Measurements from ENCODE around the gene PLXDC2.

The PLXDC2 gene

DNA sequence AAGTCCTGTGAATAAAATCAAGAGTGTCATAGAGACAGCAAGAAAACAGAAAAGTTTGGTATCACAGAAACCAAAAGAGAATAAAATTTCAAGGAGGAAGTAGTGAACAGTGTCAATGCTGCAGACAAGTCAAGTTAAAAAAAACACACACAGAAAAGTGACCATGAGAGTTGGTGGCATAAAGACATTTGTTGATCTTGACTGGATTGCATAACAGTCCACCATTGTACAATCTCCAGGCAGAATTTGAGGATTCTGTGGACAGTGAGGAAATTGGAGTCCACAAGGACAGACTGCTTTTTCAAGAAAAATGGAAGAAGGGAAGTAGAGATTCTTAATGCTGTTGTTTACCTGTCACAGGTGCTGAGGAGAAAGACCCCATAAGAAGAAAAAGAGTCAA, 412.5 kb downstream of the PLXDC2 start:
- no peak for TF ChIP-seq ZSCAN16 (tag by site-specific recombination; IDR thresholded peaks at IDR 0.05)
- TF ChIP-seq ZNF292 (tag by site-specific recombination; IDR thresholded peaks at IDR 0.05; ENCODE audit: borderline replicate concordance, low read depth), result no peak
- no peak for TF ChIP-seq ZNF366 (tag by site-specific recombination; conservative IDR thresholded peaks at IDR 0.05)
- no peak for TF ChIP-seq TCF7L2 (IDR thresholded peaks at IDR 0.05; ENCODE audit: borderline replicate concordance, low read depth, low read length)
- TF ChIP-seq ZNF776 (tag by site-specific recombination; IDR thresholded peaks at IDR 0.05; ENCODE audit: borderline replicate concordance), result no peak
- TF ChIP-seq ZNF558 (tag by site-specific recombination; IDR thresholded peaks at IDR 0.05), result no peak
- TF ChIP-seq, protein P1, sequence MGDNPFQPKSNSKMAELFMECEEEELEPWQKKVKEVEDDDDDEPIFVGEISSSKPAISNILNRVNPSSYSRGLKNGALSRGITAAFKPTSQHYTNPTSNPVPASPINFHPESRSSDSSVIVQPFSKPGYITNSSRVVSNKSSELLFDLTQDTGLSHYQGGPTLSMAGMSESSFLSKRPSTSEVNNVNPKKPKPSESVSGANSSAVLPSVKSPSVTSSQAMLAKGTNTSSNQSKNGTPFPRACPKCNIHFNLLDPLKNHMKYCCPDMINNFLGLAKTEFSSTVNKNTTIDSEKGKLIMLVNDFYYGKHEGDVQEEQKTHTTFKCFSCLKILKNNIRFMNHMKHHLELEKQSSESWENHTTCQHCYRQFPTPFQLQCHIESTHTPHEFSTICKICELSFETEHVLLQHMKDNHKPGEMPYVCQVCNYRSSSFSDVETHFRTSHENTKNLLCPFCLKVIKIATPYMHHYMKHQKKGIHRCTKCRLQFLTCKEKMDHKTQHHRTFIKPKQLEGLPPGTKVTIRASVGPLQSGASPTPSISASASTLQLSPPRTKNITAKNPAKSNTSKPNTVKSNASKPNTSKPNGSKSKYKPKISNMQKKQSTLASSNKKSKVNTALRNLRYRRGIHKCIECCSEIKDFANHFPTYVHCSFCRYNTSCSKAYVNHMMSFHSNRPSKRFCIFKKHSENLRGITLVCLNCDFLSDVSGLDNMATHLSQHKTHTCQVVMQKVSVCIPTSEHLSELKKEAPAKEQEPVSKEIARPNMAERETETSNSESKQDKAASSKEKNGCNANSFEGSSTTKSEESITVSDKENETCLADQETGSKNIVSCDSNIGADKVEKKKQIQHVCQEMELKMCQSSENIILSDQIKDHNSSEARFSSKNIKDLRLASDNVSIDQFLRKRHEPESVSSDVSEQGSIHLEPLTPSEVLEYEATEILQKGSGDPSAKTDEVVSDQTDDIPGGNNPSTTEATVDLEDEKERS (tag by site-specific recombination; IDR thresholded peaks at IDR 0.05), result no peak
- no peak for TF ChIP-seq WT1 (tag by site-specific recombination; IDR thresholded peaks at IDR 0.05)
- no peak for TF ChIP-seq ZNF112 (tag by site-specific recombination; IDR thresholded peaks at IDR 0.05)
- TF ChIP-seq ZNF184 (tag by site-specific recombination; IDR thresholded peaks at IDR 0.05), result no peak
- TF ChIP-seq ZNF248 (tag by site-specific recombination; IDR thresholded peaks at IDR 0.05), result no peak
- TF ChIP-seq GFI1B (tag by site-specific recombination; IDR thresholded peaks at IDR 0.05), result no peak
- TF ChIP-seq ZNF37A (tag by site-specific recombination; IDR thresholded peaks at IDR 0.05), result no peak
- no peak for TF ChIP-seq ZNF223 (tag by site-specific recombination; IDR thresholded peaks at IDR 0.05)
- TF ChIP-seq, protein P2, sequence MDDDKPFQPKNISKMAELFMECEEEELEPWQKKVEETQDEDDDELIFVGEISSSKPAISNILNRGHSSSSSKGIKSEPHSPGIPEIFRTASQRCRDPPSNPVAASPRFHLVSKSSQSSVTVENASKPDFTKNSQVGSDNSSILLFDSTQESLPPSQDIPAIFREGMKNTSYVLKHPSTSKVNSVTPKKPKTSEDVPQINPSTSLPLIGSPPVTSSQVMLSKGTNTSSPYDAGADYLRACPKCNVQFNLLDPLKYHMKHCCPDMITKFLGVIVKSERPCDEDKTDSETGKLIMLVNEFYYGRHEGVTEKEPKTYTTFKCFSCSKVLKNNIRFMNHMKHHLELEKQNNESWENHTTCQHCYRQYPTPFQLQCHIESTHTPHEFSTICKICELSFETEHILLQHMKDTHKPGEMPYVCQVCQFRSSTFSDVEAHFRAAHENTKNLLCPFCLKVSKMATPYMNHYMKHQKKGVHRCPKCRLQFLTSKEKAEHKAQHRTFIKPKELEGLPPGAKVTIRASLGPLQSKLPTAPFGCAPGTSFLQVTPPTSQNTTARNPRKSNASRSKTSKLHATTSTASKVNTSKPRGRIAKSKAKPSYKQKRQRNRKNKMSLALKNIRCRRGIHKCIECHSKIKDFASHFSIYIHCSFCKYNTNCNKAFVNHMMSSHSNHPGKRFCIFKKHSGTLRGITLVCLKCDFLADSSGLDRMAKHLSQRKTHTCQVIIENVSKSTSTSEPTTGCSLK (tag by site-specific recombination; IDR thresholded peaks at IDR 0.05), result no peak
- TF ChIP-seq, protein P3, sequence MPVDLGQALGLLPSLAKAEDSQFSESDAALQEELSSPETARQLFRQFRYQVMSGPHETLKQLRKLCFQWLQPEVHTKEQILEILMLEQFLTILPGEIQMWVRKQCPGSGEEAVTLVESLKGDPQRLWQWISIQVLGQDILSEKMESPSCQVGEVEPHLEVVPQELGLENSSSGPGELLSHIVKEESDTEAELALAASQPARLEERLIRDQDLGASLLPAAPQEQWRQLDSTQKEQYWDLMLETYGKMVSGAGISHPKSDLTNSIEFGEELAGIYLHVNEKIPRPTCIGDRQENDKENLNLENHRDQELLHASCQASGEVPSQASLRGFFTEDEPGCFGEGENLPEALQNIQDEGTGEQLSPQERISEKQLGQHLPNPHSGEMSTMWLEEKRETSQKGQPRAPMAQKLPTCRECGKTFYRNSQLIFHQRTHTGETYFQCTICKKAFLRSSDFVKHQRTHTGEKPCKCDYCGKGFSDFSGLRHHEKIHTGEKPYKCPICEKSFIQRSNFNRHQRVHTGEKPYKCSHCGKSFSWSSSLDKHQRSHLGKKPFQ (tag by site-specific recombination; IDR thresholded peaks at IDR 0.05), result no peak
- TF ChIP-seq, protein P4, sequence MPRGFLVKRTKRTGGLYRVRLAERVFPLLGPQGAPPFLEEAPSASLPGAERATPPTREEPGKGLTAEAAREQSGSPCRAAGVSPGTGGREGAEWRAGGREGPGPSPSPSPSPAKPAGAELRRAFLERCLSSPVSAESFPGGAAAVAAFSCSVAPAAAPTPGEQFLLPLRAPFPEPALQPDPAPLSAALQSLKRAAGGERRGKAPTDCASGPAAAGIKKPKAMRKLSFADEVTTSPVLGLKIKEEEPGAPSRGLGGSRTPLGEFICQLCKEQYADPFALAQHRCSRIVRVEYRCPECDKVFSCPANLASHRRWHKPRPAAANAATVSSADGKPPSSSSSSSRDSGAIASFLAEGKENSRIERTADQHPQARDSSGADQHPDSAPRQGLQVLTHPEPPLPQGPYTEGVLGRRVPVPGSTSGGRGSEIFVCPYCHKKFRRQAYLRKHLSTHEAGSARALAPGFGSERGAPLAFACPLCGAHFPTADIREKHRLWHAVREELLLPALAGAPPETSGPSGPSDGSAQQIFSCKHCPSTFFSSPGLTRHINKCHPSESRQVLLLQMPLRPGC (tag by site-specific recombination; IDR thresholded peaks at IDR 0.05), result no peak
- no peak for TF ChIP-seq ZNF548 (tag by site-specific recombination; IDR thresholded peaks at IDR 0.05)
- TF ChIP-seq, protein P5, sequence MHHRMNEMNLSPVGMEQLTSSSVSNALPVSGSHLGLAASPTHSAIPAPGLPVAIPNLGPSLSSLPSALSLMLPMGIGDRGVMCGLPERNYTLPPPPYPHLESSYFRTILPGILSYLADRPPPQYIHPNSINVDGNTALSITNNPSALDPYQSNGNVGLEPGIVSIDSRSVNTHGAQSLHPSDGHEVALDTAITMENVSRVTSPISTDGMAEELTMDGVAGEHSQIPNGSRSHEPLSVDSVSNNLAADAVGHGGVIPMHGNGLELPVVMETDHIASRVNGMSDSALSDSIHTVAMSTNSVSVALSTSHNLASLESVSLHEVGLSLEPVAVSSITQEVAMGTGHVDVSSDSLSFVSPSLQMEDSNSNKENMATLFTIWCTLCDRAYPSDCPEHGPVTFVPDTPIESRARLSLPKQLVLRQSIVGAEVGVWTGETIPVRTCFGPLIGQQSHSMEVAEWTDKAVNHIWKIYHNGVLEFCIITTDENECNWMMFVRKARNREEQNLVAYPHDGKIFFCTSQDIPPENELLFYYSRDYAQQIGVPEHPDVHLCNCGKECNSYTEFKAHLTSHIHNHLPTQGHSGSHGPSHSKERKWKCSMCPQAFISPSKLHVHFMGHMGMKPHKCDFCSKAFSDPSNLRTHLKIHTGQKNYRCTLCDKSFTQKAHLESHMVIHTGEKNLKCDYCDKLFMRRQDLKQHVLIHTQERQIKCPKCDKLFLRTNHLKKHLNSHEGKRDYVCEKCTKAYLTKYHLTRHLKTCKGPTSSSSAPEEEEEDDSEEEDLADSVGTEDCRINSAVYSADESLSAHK (tag by site-specific recombination; IDR thresholded peaks at IDR 0.05), result no peak
- CTCF ChIA-PET, result no interaction called here
- Histone ChIP-seq H3K4me3 (ENCODE audit: low read depth, low read length) (no peak overlapping the region), H3K27ac (ENCODE audit: extremely low read depth, low read depth, low read length) (no peak overlapping the region), H3K4me1 (ENCODE audit: control insufficient read depth, insufficient read depth, low read length) (no peaks in the 10 kb centered on the region), H3K36me3 (ENCODE audit: control insufficient read depth in 2 of 2, insufficient read depth in 1 of 2, low read length in 2 of 2) (no peaks in the 10 kb centered on the region), H3K9me3 (ENCODE audit: control insufficient read depth, insufficient read depth, low read depth, low read length) (no peaks in the 10 kb centered on the region)
- POLR2A ChIA-PET, result no interaction called here
